Measurements from ENCODE around the gene POLR1D.

GRCh38 chr13:27634231-27634630, 12.5 kb downstream of the POLR1D start:
- TF ChIP-seq CTCF (IDR thresholded peaks at IDR 0.05; ENCODE audit: low read depth, low read length): no peak
- no peak for TF ChIP-seq POLR2A (IDR thresholded peaks at IDR 0.05; ENCODE audit: extremely low read depth, insufficient read length)

Data from NB4 (cell line).